GM18868 (cell line): ENCODE data around the gene LAG3.

Experiments
- ATAC-seq: cut with Tn5 transposase; IDR thresholded peaks from one replicate; pipeline ENCODE4 v1.9.1; 2021; ENCODE audit warnings: mild to moderate bottlenecking, moderate library complexity; ENCODE audit not compliant: unreplicated experiment

LAG3 gene

GRCh38 chr12:6787309-6787708 lies 15.0 kb downstream of the LAG3 start:
- ATAC-seq, result no peak

- ATAC-seq, result no peak
Observed at GRCh38 chr12:6788972-6789924, 16.9 kb downstream of the LAG3 start, which contains the start of gene CD4. Gene CD4 (plus strand): TSS chr12:6789528. CDS start chr12:6800139, 10,611 bp downstream.

DNA sequence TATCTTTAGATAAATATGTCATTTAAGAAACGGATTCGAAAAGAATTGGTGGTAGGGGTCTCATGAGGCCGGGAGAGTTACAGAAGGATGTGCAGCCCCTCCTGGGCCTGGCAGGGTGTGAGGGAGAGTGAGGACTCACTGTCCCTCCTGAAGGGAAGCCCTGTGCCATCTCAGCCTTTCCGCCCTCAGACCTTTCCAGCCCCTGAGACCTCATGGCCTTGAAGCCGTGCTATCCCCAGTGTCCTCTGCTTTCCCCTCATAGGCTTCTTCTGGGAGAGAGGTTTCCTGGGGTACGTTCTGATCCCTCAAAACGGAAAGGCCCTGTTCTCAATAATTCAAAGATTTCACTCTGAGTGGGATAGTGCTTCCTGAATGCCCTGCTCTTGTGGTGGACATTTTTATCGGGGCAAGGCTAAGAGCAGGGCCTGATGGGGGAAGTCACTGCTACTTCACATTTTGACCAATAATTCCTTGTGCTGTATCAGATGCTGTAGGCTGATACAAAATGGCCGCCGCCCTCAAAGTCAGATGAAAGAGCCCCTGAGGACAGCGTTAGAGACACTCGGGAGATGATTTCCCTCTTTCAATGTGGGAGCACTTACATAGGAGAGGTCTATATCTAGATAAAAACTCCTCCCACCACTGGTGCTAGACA lies 18.3 kb downstream of the LAG3 start:
- no peak for ATAC-seq

GRCh38 chr12:6791931-6792520 lies 19.7 kb downstream of the LAG3 start:
- no peak for ATAC-seq

- ATAC-seq, result peak; percentile 50
Observed at GRCh38 chr12:6792522-6793201, 20.3 kb downstream of the LAG3 start.

DNA sequence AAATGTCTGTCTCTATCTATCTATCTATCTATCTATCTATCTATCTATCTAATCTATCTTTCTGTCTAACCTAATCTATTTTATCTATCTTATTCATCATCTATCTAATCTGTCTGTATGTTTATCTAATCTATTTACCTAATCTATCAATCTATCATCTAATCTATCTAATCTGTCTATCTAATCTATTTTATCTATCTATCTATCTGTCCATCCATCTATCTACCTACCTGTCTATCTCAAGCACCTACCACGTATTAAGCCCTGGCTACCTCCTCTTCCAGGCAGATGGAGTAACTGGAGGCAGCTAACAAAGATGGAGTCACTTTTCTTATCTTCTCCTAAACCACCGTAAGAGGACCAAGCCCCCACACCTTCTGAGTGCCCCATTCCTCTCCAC lies 22.8 kb downstream of the LAG3 start:
- ATAC-seq, result no peak

- ATAC-seq, result no peak
Observed at GRCh38 chr12:6796576-6796975, 24.3 kb downstream of the LAG3 start.

GRCh38 chr12:6799147-6799546 lies 26.8 kb downstream of the LAG3 start:
- ATAC-seq, result no peak

- no peak for ATAC-seq
Observed at GRCh38 chr12:6807170-6807569, 34.9 kb downstream of the LAG3 start.

DNA sequence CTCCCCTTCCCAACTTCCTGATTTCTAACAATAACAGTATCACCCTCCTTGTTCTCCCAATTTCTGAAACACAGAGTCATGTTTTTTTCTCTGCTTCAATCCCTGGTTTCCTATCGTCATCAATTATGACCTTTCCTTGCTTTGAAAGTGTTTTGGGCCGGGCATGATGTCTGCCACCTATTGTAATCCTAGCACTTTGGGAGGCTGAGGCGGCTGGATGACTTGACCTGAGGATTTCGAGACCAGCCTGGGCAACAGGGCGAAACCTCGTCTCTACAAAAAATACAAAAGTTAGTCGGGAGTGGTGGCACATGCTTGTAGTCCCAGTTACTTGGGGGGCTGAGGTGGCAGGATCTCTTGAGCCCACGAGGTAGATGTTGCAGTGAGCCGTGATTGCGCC lies 36.7 kb downstream of the LAG3 start:
- ATAC-seq, result no peak

- no peak for ATAC-seq
Observed at GRCh38 chr12:6810758-6811157, 38.4 kb downstream of the LAG3 start.

- ATAC-seq, result no peak
Observed at GRCh38 chr12:6813363-6813762, 41.0 kb downstream of the LAG3 start.

GRCh38 chr12:6816598-6816997 lies 44.3 kb downstream of the LAG3 start:
- ATAC-seq, result no peak

GRCh38 chr12:6817098-6817497 lies 44.8 kb downstream of the LAG3 start:
- no peak for ATAC-seq

- ATAC-seq, result no peak
Observed at GRCh38 chr12:6817662-6818157, 45.4 kb downstream of the LAG3 start.

DNA sequence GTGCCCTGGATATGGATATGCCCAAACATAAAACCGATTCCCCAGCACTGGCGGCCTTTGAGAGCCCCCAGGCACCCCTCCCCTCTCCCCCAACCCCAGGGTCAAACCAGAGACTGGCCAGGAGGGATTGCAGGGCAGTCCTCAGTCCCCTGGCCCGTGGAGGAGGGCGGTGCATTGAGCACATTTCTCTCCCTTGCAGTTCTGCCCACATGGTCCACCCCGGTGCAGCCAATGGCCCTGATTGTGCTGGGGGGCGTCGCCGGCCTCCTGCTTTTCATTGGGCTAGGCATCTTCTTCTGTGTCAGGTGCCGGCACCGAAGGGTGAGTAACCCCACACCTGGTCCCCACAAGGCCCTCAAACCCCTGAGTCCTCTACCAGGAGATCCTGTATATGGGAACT lies 45.9 kb downstream of the LAG3 start:
- ATAC-seq, result no peak

DNA sequence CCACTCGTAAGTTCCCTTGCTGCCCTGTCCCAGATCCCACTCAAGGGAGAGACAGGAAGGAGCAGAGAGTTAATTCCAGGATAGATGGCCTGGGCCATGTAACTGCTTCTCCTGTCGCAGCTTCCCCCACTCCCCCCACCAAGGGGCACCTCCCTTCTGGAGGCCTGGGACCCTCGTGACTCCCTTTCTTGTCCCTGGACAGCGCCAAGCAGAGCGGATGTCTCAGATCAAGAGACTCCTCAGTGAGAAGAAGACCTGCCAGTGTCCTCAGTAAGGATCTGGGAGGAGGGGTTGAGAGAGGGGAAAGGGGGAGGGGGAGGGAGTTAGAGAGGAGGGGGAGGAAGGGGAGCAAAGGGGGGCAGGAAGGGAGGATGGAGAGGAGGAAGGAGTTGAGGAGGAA lies 46.3 kb downstream of the LAG3 start:
- ATAC-seq, result no peak

DNA sequence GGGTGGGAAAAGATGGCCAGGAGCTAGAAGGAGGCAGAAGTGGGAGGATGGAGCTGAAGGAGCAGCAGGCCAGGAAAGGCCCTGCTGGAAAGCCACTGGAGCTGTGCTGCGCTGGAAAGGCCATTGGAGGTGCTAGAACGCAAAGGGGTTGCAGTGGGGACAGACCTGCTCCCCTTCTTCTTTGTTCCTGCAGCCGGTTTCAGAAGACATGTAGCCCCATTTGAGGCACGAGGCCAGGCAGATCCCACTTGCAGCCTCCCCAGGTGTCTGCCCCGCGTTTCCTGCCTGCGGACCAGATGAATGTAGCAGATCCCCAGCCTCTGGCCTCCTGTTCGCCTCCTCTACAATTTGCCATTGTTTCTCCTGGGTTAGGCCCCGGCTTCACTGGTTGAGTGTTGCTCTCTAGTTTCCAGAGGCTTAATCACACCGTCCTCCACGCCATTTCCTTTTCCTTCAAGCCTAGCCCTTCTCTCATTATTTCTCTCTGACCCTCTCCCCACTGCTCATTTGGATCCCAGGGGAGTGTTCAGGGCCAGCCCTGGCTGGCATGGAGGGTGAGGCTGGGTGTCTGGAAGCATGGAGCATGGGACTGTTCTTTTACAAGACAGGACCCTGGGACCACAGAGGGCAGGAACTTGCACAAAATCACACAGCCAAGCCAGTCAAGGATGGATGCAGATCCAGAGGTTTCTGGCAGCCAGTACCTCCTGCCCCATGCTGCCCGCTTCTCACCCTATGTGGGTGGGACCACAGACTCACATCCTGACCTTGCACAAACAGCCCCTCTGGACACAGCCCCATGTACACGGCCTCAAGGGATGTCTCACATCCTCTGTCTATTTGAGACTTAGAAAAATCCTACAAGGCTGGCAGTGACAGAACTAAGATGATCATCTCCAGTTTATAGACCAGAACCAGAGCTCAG lies 47.0 kb downstream of the LAG3 start:
- no peak for ATAC-seq

- no peak for ATAC-seq
Observed at GRCh38 chr12:6820166-6820565, 47.8 kb downstream of the LAG3 start.
